Measurements from ENCODE around the gene RHBDL2. TPM values are rescaled to one million over a fixed set of nuclear protein-coding genes. Genes with fewer than 3 reads are reported as not detected.
A peak's percentile ranks its signal among the peaks of the same experiment; 100 is the strongest.

The RHBDL2 gene
- total and polyA plus RNA-seq, 2 of the 13 experiments (the other 11 are each of a cell fraction or from before 2014, with no cell fraction given): 3.3 to 5.4 TPM

DNA sequence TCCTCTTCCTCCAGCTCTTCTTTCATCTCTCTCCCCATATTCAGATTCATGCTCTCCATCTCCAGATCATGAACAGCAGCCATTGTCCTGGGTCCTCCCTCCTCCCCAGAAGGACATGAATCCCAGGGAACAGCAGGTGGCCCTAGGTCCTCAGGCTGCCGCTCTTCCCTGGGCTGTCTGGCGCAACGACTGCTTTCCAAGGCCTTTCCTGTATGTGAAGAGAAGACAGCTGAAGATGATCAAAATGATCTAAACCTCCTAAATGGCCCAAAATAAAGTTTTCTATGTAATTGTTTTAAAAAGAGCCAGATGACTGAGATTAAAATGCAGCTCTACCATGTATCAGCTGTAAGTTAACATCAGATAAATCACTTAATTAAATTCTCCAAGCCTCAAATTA is 22.5 kb downstream of the RHBDL2 start (continued):
- TF ChIP-seq HOMEZ (CRISPR knock-in tag; IDR thresholded peaks at IDR 0.05; ENCODE audit: low read depth) (no peak), ZNF274 (CRISPR knock-in tag; IDR thresholded peaks at IDR 0.05) (no peak), ZSCAN12 (CRISPR knock-in tag; IDR thresholded peaks at IDR 0.05) (no peak), CEBPG (CRISPR knock-in tag; IDR thresholded peaks at IDR 0.05) (peak; percentile 41; the same call in 1 of the 2 replicates), ZBTB33 (CRISPR knock-in tag; IDR thresholded peaks at IDR 0.05) (peak; percentile 17; the same call in 1 of the 2 replicates), SMAD1 (CRISPR knock-in tag; IDR thresholded peaks at IDR 0.05; ENCODE audit: borderline replicate concordance, low read depth) (no peak), CENPT (CRISPR knock-in tag; IDR thresholded peaks at IDR 0.05; ENCODE audit: low read depth) (no peak), GATA4 (IDR thresholded peaks at IDR 0.05; ENCODE audit: borderline replicate concordance, low read depth) (no peak), ZBTB8A (CRISPR knock-in tag; IDR thresholded peaks at IDR 0.05; ENCODE audit: borderline replicate concordance, low read depth) (no peak), ZNF263 (CRISPR knock-in tag; IDR thresholded peaks at IDR 0.05) (peak; percentile 75; the same call in 1 of the 2 replicates), RAD21 (CRISPR knock-in tag; IDR thresholded peaks at IDR 0.05) (peak; percentile 53; the same call in 1 of the 2 replicates), ZFP37 (CRISPR knock-in tag; IDR thresholded peaks at IDR 0.05; ENCODE audit: borderline replicate concordance) (no peak)
- TF ChIP-seq, protein P1, sequence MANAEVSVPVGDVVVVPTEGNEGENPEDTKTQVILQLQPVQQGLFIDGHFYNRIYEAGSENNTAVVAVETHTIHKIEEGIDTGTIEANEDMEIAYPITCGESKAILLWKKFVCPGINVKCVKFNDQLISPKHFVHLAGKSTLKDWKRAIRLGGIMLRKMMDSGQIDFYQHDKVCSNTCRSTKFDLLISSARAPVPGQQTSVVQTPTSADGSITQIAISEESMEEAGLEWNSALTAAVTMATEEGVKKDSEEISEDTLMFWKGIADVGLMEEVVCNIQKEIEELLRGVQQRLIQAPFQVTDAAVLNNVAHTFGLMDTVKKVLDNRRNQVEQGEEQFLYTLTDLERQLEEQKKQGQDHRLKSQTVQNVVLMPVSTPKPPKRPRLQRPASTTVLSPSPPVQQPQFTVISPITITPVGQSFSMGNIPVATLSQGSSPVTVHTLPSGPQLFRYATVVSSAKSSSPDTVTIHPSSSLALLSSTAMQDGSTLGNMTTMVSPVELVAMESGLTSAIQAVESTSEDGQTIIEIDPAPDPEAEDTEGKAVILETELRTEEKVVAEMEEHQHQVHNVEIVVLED (CRISPR knock-in tag; IDR thresholded peaks at IDR 0.05; ENCODE audit: borderline replicate concordance): no peak
- TF ChIP-seq, protein P2, sequence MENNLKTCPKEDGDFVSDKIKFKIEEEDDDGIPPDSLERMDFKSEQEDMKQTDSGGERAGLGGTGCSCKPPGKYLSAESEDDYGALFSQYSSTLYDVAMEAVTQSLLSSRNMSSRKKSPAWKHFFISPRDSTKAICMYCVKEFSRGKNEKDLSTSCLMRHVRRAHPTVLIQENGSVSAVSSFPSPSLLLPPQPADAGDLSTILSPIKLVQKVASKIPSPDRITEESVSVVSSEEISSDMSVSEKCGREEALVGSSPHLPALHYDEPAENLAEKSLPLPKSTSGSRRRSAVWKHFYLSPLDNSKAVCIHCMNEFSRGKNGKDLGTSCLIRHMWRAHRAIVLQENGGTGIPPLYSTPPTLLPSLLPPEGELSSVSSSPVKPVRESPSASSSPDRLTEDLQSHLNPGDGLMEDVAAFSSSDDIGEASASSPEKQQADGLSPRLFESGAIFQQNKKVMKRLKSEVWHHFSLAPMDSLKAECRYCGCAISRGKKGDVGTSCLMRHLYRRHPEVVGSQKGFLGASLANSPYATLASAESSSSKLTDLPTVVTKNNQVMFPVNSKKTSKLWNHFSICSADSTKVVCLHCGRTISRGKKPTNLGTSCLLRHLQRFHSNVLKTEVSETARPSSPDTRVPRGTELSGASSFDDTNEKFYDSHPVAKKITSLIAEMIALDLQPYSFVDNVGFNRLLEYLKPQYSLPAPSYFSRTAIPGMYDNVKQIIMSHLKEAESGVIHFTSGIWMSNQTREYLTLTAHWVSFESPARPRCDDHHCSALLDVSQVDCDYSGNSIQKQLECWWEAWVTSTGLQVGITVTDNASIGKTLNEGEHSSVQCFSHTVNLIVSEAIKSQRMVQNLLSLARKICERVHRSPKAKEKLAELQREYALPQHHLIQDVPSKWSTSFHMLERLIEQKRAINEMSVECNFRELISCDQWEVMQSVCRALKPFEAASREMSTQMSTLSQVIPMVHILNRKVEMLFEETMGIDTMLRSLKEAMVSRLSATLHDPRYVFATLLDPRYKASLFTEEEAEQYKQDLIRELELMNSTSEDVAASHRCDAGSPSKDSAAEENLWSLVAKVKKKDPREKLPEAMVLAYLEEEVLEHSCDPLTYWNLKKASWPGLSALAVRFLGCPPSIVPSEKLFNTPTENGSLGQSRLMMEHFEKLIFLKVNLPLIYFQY (CRISPR knock-in tag; IDR thresholded peaks at IDR 0.05; ENCODE audit: borderline replicate concordance): no peak
- TF ChIP-seq, protein P3, sequence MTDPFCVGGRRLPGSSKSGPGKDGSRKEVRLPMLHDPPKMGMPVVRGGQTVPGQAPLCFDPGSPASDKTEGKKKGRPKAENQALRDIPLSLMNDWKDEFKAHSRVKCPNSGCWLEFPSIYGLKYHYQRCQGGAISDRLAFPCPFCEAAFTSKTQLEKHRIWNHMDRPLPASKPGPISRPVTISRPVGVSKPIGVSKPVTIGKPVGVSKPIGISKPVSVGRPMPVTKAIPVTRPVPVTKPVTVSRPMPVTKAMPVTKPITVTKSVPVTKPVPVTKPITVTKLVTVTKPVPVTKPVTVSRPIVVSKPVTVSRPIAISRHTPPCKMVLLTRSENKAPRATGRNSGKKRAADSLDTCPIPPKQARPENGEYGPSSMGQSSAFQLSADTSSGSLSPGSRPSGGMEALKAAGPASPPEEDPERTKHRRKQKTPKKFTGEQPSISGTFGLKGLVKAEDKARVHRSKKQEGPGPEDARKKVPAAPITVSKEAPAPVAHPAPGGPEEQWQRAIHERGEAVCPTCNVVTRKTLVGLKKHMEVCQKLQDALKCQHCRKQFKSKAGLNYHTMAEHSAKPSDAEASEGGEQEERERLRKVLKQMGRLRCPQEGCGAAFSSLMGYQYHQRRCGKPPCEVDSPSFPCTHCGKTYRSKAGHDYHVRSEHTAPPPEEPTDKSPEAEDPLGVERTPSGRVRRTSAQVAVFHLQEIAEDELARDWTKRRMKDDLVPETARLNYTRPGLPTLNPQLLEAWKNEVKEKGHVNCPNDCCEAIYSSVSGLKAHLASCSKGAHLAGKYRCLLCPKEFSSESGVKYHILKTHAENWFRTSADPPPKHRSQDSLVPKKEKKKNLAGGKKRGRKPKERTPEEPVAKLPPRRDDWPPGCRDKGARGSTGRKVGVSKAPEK (CRISPR knock-in tag; IDR thresholded peaks at IDR 0.05; ENCODE audit: borderline replicate concordance): no peak
